GM19025 (cell line): ENCODE data around the gene WWOX.

Experiments
- ATAC-seq: cut with Tn5 transposase; IDR thresholded peaks from one replicate; pipeline ENCODE4 v1.9.1; 2021; ENCODE audit warnings: mild to moderate bottlenecking, low read depth, moderate library complexity; ENCODE audit not compliant: unreplicated experiment

WWOX gene

GRCh38 chr16:79112462-79112861, 1013.0 kb downstream of the WWOX start:
- no peak for ATAC-seq

GRCh38 chr16:79113826-79114225, 1014.4 kb downstream of the WWOX start:
- no peak for ATAC-seq

GRCh38 chr16:79114759-79115158, 1015.3 kb downstream of the WWOX start:
- ATAC-seq = no peak

DNA sequence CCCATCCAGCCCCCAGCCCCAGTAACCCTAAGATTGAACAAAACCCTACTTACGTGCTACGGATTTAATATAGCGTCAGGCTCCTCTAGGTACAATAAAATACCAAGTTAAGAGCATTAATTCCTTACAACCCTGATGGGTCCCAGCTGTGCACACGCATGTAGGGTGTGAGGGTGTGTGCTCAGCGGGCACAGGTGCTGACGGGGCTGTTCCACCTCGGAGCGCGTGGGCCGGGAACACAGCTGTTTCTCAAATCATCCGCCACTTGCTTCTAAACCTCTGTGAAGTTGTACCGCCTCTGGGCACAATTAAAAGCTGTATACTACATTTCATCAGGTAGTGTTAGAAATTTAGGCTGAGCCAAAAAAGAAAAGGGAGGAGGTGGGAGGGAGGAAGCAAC, 1022.5 kb downstream of the WWOX start:
- ATAC-seq = no peak

- ATAC-seq = no peak
Measured at GRCh38 chr16:79122343-79122742, 1022.9 kb downstream of the WWOX start.

GRCh38 chr16:79124016-79124756, 1024.7 kb downstream of the WWOX start:
- ATAC-seq = no peak

GRCh38 chr16:79127766-79128165, 1028.3 kb downstream of the WWOX start:
- ATAC-seq = no peak

GRCh38 chr16:79128706-79129105, 1029.3 kb downstream of the WWOX start:
- no peak for ATAC-seq

DNA sequence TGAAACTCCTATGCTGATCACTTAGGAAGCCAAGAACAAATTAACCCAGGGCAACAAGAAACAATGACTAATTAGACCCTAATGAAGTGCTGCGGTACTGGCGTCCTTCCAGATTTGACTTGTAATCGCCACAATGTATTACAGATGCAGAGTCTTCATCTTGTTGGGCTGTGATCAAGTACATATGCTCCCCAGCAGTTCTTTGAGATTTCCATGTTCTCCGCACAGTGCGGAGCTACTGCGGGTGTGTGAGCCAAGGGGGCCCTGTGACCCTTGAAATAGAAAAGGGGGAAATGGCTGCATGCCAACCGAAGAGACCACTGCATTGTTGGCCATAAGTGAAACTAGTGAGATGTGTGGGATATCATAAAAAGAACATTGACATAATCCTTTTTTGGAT, 1031.2 kb downstream of the WWOX start:
- ATAC-seq = no peak

GRCh38 chr16:79131321-79132075, 1032.0 kb downstream of the WWOX start:
- no peak for ATAC-seq

DNA sequence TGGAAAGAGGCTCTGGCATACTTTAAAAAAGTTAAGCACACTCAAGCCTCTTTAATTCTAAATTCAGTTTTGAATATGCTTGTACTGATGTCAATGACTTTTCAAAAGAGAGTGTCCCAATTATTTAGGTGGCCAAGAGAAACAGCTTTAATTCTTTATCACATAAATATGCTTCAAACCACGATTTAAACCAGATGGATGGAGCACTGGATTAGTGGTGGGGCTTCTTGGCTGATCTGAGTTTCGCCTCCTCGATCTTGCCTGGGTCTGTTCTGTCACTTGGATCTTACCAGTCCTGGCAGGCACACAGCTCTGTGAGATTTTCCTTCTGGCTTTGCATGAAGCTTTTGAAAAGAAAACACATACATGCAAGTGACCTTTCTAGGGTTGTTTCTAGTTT, 1033.2 kb downstream of the WWOX start:
- ATAC-seq = no peak

DNA sequence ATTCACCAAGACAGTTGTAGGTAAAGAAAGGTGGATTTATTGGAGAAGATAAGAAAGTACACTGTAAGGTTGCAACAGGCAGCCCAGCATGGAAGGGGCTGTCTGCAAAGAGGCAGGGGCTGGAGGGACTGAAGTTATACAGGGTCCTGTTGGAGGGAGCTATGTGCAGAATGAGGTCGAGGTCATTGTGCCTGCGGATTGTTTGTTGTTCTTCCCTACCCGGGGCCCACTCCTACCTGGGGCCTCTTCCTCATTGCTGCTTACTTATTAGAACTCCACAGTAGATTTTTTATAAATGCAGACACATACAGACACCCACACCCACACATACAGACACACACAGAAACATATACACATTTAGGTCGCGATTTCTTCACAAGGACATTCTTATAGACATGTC, 1034.8 kb downstream of the WWOX start:
- no peak for ATAC-seq

- no peak for ATAC-seq
Measured at GRCh38 chr16:79136955-79137354, 1037.5 kb downstream of the WWOX start.

GRCh38 chr16:79137426-79137939, 1038.0 kb downstream of the WWOX start:
- ATAC-seq = no peak

GRCh38 chr16:79139799-79140198, 1040.3 kb downstream of the WWOX start:
- no peak for ATAC-seq

GRCh38 chr16:79143026-79143425, 1043.6 kb downstream of the WWOX start:
- ATAC-seq = no peak

DNA sequence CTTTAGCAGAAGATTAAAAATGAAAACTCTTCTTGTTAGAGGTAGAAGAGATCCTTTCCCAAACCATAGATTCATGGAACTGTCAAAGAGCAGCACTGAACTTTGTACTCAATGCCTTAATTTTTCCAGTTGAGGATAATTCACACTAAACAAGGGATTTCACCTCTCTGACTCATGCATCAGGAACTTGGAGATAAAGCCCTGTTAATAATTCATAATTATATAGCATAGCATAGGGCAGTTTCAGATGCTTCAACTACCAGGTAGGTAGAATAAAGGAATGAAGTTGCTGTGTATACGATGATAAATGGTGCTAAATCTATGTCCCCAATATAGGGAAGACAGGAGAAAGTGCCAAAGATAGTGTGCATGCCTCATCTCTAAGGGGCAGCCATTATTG, 1050.7 kb downstream of the WWOX start:
- ATAC-seq = no peak

DNA sequence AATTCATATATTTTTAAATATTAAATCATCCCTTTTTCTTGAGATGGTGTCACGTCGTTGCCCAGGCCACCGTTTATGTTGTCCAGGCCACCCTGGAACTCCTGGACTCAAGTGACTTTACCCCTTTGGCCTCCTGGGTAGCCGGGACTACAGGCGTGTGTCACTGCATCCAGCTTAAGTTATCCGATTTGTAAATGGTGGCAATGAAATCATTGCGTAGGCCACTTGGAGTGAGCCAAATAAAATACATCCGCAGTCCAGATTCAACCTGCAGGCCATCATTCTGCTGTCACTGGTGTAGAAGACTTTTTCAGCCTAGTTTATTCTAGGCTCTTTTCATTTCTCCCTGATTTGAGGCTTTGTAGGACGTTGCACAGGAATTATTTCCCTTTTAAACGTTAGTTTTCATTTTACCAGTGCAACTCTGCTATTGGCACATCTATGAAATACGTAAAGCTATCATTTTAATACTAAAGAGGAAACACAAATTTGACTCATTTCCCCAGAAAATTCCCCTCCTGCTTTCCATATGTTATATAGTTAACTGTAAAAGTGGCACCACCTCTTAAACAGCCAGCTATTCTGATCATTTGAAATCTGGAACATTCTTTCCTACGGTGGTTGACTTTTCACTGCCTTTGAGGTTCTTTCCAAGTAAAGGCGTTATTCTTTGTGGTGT, 1051.3 kb downstream of the WWOX start:
- ATAC-seq = no peak

DNA sequence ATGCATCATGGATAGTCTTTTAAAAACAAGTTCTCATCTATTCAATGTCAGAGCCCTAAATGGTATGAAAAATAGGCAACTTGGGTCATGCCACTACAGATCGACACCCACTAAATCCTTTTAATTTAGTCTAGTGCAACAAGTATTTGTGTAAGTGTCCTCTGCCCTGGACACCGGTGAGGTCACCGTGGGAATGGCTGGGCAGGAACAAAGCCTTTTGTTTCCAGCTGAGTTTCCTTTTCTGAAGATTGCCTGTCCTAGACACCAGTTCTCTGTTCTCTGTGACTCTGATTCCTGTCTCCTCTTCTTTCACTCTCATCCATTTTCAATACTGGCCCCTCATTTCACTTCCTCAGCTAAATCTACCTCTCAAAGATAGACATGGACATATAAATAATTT, 1054.6 kb downstream of the WWOX start:
- no peak for ATAC-seq

DNA sequence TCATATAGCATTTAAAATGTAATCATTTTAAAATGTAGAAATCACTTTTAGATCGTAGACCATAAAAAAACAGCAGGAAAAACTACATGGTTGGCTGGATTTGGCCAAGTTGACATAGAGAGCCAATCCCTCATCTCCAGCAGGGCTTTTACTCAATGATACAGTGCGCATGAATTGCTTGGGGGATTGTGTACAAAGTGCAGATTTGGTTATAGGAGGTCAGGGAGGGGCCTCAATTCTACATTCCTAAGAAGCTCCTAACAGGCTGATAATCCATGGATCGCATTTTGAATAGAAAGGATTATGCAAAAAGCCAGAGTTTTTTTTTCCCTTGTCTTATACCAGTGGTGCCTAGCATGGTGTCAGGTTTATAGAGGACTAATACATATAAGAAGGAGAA, 1056.0 kb downstream of the WWOX start:
- no peak for ATAC-seq

- no peak for ATAC-seq
Measured at GRCh38 chr16:79155904-79156303, 1056.5 kb downstream of the WWOX start.
